ENCODE measurements around the gene ZNF709. TPM values are rescaled to one million over a fixed set of nuclear protein-coding genes. Genes with fewer than 3 reads are reported as not detected.

ZNF709 gene
- total and polyA plus RNA-seq, 2 of the 13 experiments (the other 11 are each of a cell fraction or from before 2014, with no cell fraction given) = 1.5 to 3.9 TPM

DNA sequence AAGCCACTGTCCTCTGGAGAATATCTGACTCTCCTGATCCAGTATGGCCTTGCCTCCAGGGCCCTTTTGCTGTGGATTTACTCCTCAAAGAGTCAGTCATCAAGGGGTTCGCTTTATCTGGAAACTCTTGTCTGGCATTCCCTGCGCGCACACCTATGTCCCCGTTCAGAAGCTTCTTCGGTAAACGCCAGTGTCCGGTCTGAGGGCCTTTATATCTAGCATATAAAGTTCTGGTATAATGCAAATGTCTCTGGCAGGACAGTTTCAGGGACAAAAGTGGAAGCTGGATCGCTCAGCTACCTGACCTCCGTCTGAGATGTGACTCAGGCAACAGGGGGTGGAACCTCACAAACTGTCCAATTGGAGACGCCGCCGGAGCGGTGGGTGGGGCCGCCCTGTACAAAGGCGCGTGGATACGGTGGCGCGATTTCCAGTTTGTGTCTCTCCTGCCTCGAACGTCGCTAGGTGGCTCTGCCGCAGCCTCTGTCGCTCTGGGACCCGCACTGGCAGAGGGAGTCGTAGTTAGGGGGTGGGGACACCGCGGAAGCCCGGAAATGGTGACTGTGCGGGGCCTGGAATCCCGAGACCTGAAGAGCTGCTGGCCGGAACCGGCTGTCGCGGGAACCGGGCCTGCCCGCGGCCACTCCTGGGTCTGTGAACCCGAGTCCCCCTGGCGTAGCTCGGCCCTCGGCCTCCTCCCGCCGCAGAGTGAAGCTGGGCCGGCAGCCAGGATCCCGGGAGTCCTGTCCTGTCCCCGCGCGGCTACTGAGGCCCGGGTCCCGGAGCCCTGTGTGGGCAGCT, 10.6 kb upstream of the ZNF709 start (continued):
- TF ChIP-seq, protein P1, sequence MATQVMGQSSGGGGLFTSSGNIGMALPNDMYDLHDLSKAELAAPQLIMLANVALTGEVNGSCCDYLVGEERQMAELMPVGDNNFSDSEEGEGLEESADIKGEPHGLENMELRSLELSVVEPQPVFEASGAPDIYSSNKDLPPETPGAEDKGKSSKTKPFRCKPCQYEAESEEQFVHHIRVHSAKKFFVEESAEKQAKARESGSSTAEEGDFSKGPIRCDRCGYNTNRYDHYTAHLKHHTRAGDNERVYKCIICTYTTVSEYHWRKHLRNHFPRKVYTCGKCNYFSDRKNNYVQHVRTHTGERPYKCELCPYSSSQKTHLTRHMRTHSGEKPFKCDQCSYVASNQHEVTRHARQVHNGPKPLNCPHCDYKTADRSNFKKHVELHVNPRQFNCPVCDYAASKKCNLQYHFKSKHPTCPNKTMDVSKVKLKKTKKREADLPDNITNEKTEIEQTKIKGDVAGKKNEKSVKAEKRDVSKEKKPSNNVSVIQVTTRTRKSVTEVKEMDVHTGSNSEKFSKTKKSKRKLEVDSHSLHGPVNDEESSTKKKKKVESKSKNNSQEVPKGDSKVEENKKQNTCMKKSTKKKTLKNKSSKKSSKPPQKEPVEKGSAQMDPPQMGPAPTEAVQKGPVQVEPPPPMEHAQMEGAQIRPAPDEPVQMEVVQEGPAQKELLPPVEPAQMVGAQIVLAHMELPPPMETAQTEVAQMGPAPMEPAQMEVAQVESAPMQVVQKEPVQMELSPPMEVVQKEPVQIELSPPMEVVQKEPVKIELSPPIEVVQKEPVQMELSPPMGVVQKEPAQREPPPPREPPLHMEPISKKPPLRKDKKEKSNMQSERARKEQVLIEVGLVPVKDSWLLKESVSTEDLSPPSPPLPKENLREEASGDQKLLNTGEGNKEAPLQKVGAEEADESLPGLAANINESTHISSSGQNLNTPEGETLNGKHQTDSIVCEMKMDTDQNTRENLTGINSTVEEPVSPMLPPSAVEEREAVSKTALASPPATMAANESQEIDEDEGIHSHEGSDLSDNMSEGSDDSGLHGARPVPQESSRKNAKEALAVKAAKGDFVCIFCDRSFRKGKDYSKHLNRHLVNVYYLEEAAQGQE (IDR thresholded peaks at IDR 0.05; ENCODE audit: borderline replicate concordance in 1 of 2, low read depth in 1 of 2, low read length in 2 of 2) = peak in 1 of 2 experiments; percentile 78; a peak in 1 of 4 replicates
- TF ChIP-seq, protein P2, sequence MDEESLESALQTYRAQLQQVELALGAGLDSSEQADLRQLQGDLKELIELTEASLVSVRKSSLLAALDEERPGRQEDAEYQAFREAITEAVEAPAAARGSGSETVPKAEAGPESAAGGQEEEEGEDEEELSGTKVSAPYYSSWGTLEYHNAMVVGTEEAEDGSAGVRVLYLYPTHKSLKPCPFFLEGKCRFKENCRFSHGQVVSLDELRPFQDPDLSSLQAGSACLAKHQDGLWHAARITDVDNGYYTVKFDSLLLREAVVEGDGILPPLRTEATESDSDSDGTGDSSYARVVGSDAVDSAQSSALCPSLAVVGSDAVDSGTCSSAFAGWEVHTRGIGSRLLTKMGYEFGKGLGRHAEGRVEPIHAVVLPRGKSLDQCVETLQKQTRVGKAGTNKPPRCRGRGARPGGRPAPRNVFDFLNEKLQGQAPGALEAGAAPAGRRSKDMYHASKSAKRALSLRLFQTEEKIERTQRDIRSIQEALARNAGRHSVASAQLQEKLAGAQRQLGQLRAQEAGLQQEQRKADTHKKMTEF (CRISPR knock-in tag; IDR thresholded peaks at IDR 0.05) = peak; percentile 94
- TF ChIP-seq, protein P3, sequence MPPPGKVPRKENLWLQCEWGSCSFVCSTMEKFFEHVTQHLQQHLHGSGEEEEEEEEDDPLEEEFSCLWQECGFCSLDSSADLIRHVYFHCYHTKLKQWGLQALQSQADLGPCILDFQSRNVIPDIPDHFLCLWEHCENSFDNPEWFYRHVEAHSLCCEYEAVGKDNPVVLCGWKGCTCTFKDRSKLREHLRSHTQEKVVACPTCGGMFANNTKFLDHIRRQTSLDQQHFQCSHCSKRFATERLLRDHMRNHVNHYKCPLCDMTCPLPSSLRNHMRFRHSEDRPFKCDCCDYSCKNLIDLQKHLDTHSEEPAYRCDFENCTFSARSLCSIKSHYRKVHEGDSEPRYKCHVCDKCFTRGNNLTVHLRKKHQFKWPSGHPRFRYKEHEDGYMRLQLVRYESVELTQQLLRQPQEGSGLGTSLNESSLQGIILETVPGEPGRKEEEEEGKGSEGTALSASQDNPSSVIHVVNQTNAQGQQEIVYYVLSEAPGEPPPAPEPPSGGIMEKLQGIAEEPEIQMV (CRISPR knock-in tag; IDR thresholded peaks at IDR 0.05; ENCODE audit: low read depth) = 0 out of 2 replicates have a peak, but pooled peaks have one; percentile 36
- TF ChIP-seq, protein P4, sequence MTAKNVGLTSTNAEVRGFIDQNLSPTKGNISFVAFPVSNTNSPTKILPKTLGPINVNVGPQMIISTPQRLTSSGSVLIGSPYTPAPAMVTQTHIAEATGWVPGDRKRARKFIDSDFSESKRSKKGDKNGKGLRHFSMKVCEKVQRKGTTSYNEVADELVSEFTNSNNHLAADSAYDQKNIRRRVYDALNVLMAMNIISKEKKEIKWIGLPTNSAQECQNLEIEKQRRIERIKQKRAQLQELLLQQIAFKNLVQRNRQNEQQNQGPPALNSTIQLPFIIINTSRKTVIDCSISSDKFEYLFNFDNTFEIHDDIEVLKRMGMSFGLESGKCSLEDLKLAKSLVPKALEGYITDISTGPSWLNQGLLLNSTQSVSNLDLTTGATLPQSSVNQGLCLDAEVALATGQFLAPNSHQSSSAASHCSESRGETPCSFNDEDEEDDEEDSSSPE (CRISPR knock-in tag; IDR thresholded peaks at IDR 0.05) = peak; percentile 94
- TF ChIP-seq, protein P5, sequence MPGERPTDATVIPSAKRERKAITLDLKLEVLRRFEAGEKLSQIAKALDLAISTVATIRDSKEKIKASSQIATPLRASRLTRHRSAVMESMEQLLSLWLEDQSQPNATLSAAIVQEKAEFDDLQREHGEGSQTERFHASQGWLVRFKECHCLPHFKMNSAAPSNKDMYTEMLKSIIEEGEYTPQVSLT (CRISPR knock-in tag; IDR thresholded peaks at IDR 0.05; ENCODE audit: borderline replicate concordance, low read depth) = peak; percentile 77; the same call in 1 of the 2 replicates
- TF ChIP-seq, protein P6, sequence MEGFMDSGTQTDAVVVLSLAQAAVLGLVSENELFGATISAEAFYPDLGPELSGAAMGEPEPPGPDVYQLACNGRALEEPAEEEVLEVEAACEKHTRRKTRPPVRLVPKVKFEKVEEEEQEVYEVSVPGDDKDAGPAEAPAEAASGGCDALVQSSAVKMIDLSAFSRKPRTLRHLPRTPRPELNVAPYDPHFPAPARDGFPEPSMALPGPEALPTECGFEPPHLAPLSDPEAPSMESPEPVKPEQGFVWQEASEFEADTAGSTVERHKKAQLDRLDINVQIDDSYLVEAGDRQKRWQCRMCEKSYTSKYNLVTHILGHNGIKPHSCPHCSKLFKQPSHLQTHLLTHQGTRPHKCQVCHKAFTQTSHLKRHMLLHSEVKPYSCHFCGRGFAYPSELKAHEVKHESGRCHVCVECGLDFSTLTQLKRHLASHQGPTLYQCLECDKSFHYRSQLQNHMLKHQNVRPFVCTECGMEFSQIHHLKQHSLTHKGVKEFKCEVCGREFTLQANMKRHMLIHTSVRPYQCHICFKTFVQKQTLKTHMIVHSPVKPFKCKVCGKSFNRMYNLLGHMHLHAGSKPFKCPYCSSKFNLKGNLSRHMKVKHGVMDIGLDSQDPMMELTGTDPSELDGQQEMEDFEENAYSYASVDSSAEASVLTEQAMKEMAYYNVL (CRISPR knock-in tag; IDR thresholded peaks at IDR 0.05; ENCODE audit: borderline replicate concordance) = peak; percentile 45; the same call in 1 of the 2 replicates
